GM06990 (cell line): ENCODE results near the gene CDC25B.

ENCODE experiments used
- DNase-seq: peaks from one replicate; pipeline ENCODE4 v3.0.0-alpha.2; 2011; ENCODE audit not compliant: insufficient read length; ENCODE audit errors: extremely low read depth
- H3K27me3 ChIP-seq: replicated peaks from 2 replicates; pipeline ENCODE4 v1.6.0; 2011; ENCODE audit warnings: low read length; ENCODE audit not compliant: control insufficient read depth, insufficient read depth
- H3K36me3 ChIP-seq: 2 replicates; pipeline ENCODE4 v1.5.1; 2011; ENCODE audit warnings: low read length; ENCODE audit not compliant: control insufficient read depth, insufficient read depth
- H3K4me3 ChIP-seq: replicated peaks from 2 replicates; pipeline ENCODE4 v1.5.1; 2011; ENCODE audit warnings: low read depth, mild to moderate bottlenecking, control low read depth, low read length
- TF ChIP-seq, protein P1 (sequence below): IDR thresholded peaks from 2 replicates; pipeline ENCODE4 v1.5.1; 2011; ENCODE audit warnings: low read length, control low read depth, mild to moderate bottlenecking, inconsistent platforms; ENCODE audit not compliant: insufficient read depth, poor library complexity, severe bottlenecking

CDC25B gene

DNA sequence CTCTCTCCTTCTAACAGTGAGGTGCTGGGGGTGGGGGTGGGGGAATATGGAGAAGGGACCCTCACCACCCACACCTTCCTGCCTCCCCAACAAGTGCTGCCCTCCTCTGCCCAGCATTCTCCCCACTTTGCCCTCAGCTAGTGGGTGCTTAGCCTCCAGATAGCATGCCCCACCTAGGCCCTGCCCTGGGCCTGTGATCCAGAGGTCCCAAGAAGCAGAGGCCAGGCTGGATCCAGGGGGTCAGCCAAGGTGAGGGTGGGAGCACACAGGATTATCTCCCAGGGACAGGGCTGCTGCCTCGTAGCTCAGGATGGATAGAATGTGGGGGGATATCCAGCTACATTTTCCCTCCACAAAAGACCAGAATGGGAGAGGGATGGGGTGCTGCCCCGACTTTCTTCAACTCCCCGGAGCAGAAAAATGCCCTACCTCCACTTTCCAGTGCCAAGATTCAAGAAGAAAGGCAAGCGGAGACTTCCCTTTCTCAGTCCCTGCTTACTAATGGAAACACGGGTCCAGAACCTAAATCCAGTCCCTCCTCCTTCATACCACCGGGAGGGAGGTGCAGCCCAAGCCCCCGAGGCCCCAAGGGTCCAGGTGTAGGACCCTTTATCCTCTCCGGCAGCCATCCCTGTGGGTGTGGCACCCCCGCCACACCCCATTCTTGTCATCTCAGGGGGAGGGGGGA is 29.5 kb upstream of the CDC25B start:
- TF ChIP-seq, protein P1, sequence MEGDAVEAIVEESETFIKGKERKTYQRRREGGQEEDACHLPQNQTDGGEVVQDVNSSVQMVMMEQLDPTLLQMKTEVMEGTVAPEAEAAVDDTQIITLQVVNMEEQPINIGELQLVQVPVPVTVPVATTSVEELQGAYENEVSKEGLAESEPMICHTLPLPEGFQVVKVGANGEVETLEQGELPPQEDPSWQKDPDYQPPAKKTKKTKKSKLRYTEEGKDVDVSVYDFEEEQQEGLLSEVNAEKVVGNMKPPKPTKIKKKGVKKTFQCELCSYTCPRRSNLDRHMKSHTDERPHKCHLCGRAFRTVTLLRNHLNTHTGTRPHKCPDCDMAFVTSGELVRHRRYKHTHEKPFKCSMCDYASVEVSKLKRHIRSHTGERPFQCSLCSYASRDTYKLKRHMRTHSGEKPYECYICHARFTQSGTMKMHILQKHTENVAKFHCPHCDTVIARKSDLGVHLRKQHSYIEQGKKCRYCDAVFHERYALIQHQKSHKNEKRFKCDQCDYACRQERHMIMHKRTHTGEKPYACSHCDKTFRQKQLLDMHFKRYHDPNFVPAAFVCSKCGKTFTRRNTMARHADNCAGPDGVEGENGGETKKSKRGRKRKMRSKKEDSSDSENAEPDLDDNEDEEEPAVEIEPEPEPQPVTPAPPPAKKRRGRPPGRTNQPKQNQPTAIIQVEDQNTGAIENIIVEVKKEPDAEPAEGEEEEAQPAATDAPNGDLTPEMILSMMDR = no peak
- peak overlapping the region; percentile 85 for H3K4me3 ChIP-seq

DNA sequence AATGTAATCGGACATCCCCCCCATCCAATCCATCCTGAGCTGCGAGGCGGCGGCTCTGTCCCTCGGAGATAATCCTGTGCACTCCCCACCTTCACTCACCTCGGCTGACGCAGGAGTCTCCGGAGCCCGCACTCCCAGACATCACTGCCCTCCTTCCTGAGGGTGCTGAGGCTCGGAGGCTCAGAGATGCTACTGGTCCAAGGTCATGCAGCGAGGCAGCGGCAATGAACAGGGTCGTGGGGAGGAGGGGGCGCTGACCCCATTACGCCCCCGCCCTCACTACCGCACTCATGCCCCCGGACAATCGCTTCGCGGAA is 29.0 kb upstream of the CDC25B start:
- peak overlapping the region; percentile 85 for H3K4me3 ChIP-seq
- TF ChIP-seq, protein P1 = no peak
- no peak for DNase-seq
- H3K36me3 ChIP-seq = no peaks in the 10 kb centered on the region; the same call in none of the 2 replicates
- H3K27me3 ChIP-seq = no peaks in the 10 kb centered on the region

More for the DNA sequence above, 29.5 kb upstream of the CDC25B start:
- Histone ChIP-seq H3K36me3 (no peaks in the 10 kb centered on the region; the same call in none of the 2 replicates), H3K27me3 (no peaks in the 10 kb centered on the region)
- no peak for DNase-seq

DNA sequence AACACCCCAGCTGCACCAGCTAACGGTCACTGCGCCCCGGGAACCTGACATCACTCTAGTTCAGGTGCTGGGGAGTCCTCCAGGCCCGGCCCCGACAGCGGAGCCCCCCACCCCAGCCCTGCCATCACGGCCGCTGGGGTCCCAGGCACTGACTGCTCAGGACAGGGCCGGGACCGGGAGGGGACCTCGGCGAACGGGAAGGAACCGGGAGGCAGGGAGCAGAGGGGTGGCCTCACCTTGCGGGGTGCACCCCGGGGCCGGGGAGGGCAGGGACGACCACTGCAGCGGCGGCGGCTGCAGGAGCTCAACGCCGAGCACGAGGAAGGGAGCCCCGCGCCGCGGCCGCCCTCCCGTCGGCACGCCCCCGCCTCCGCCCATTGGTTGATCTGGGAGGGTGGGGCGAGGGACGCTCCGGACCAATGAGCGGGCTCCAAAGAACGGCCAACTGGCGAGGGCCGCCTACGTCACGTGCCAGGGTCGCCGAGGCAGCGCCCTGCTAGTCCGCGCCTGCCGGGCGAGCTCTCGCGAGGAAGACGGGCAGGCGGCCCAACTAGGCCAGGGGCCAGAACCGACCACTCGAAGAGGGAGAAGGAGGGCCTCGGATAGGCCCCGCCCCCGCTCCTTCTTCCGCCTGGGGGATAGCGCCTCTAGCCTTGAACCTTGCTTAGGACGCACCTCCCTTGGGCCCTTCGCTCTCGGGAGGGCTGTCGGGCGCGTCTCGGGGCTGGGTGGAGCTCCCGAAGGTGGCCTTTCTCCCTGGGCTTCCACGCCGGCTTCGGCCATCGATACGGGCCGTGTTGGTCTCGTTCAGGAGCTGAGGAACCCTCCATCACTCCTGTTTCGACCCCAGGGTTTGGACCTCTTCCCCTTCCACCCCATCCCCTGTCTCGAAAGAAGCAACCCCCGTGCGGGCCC is 28.4 kb upstream of the CDC25B start, which contains the start of gene ADISSP:
TSS of gene ADISSP (minus strand) at position 327 of the 915 bp plus-strand sequence. CDS start 7,653 bp downstream, outside the sequence.
- H3K36me3 ChIP-seq = no peaks in the 10 kb centered on the region; the same call in none of the 2 replicates
- DNase-seq = peak; percentile 98
- TF ChIP-seq, protein P1 = peak; percentile 37

DNA sequence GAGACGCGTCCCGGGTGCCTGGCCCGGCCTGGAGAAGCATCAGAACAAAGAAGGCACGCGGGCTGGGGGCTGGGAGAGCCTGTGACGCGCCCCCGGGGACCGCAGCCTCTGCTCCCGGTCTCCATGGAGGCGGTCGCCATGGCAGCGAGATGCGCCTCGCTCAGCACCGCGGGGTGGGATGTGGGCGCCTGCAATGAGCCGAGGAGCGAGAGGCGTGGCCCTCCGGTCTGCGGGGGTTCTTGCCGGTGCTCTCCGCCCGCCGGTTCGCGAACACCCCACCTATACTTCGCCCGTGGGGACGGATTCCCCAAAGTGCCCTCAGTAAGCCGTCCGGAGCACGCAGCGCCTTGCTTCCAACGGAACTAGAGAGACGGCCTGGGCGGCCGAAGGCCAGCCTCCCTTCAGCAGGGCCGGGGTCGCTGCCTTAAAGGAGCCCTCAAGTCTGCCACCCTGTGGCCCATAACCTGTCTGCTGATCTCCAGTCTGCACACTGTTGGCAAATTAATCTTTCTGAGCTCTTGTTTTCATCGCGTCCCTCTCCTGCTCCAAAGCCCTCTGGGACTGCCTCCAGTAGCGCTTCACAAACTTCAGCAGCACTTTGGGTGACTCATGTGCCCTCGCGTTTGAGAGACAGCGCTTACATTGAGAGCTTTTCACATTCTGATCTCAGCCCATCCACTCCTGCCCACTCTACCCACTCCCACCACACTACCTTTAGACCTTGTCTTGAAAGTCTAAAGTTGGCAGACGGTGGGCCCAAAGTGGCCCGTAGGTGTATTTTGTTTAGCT is 27.6 kb upstream of the CDC25B start:
- TF ChIP-seq, protein P1 = peak; percentile 71
- DNase-seq = peak; percentile 83
- Histone ChIP-seq H3K4me3 (peak overlapping the region; percentile 85), H3K36me3 (no peaks in the 10 kb centered on the region; the same call in none of the 2 replicates), H3K27me3 (no peaks in the 10 kb centered on the region)

More for the DNA sequence above, 28.4 kb upstream of the CDC25B start, which contains the start of gene ADISSP:
- Histone ChIP-seq H3K27me3 (no peaks in the 10 kb centered on the region), H3K4me3 (peak within 1 kb of the TSS; percentile 85)

DNA sequence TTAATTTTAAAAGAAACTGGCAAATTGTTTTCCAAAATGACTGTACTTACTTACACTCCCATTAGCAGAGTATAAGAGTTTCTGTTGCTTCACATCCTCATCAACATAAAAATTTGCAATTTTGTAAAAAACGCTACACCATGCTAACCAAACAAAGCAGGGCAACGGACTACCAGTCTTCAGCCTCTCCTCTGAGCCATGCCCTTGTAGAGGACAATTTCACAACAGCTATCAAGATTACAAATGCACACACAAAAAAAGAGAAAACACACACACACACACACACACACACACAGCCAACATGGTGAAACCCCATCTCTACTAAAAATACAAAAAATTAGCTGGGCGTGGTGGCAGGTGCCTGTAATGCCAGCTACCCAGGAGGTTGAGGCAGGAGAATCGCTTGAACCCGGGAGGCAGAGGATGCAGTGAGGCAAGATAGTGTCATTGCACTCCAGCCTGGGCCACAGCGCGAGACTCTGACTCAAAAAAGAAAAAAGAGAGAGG is 24.5 kb upstream of the CDC25B start:
- TF ChIP-seq, protein P1 = no peak
- no peak overlapping the region for H3K4me3 ChIP-seq
- no peaks in the 10 kb centered on the region for H3K27me3 ChIP-seq
- no peaks in the 10 kb centered on the region for H3K36me3 ChIP-seq
- no peak for DNase-seq
